GM19328 (cell line): ENCODE measurements around the gene NXPE4.

Experiments used
- ATAC-seq: cut with Tn5 transposase; IDR thresholded peaks from one replicate; pipeline ENCODE4 v1.9.1; 2021; ENCODE audit warnings: mild to moderate bottlenecking, moderate library complexity; ENCODE audit not compliant: unreplicated experiment

NXPE4 gene

GRCh38 chr11:114563077-114563476 is 32.5 kb downstream of the NXPE4 start:
- no peak for ATAC-seq

- ATAC-seq = no peak
These were observed 33.2 kb downstream of the NXPE4 start for GRCh38 chr11:114562166-114562916.

GRCh38 chr11:114559425-114560310 is 35.9 kb downstream of the NXPE4 start, which contains the start of gene NXPE1:
NXPE1 (minus strand) TSS chr11:114559881; CDS start chr11:114551201, 8,680 bp downstream.
- ATAC-seq = no peak

GRCh38 chr11:114556135-114556534 is 39.5 kb downstream of the NXPE4 start:
- no peak for ATAC-seq

GRCh38 chr11:114553642-114554041 is 41.9 kb downstream of the NXPE4 start:
- no peak for ATAC-seq

GRCh38 chr11:114551060-114551459 is 44.5 kb downstream of the NXPE4 start:
- no peak for ATAC-seq

- no peak for ATAC-seq
These were observed 69.9 kb downstream of the NXPE4 start for GRCh38 chr11:114525682-114526081.

GRCh38 chr11:114524122-114524521 is 71.5 kb downstream of the NXPE4 start:
- ATAC-seq = no peak

GRCh38 chr11:114522818-114523217 is 72.8 kb downstream of the NXPE4 start:
- ATAC-seq = no peak
